Choroid plexus epithelial cell (primary cell): ENCODE results near the gene NTRK3.

Experiments used
- DNase-seq: peaks from one replicate; pipeline ENCODE4 v3.0.0-alpha.2; 2010; ENCODE audit warnings: low read depth
- H3K4me3 ChIP-seq: 2 replicates; pipeline ENCODE4 v1.5.1; 2011; ENCODE audit warnings: low read depth, mild to moderate bottlenecking, control low read depth, low read length, moderate library complexity
- TF ChIP-seq, protein P1 (sequence below): conservative IDR thresholded peaks from 2 replicates; pipeline ENCODE4 v1.5.1; 2011; ENCODE audit warnings: low read depth, mild to moderate bottlenecking, control low read depth, inconsistent platforms, low read length, moderate library complexity

NTRK3 gene

DNA sequence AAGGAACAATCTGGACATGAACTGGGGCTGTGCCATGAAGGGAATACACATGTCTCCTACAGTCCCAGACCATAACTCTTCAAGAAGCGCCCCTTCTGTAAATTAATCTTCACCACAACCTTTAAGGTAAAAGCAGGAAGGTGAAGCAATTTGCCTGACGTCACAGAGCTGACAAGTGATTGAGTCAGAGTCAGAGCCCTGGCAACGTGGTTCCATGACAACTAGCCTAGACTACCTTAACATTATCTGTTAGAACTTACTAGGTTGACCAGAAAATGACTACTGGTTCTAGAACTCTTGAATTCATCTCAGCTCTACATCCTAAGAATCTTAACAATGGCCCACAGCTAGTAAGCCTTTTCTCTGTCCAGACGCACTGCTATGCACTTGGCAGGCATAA is 124.6 kb downstream of the NTRK3 start:
- TF ChIP-seq, protein P1, sequence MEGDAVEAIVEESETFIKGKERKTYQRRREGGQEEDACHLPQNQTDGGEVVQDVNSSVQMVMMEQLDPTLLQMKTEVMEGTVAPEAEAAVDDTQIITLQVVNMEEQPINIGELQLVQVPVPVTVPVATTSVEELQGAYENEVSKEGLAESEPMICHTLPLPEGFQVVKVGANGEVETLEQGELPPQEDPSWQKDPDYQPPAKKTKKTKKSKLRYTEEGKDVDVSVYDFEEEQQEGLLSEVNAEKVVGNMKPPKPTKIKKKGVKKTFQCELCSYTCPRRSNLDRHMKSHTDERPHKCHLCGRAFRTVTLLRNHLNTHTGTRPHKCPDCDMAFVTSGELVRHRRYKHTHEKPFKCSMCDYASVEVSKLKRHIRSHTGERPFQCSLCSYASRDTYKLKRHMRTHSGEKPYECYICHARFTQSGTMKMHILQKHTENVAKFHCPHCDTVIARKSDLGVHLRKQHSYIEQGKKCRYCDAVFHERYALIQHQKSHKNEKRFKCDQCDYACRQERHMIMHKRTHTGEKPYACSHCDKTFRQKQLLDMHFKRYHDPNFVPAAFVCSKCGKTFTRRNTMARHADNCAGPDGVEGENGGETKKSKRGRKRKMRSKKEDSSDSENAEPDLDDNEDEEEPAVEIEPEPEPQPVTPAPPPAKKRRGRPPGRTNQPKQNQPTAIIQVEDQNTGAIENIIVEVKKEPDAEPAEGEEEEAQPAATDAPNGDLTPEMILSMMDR: no peak

DNA sequence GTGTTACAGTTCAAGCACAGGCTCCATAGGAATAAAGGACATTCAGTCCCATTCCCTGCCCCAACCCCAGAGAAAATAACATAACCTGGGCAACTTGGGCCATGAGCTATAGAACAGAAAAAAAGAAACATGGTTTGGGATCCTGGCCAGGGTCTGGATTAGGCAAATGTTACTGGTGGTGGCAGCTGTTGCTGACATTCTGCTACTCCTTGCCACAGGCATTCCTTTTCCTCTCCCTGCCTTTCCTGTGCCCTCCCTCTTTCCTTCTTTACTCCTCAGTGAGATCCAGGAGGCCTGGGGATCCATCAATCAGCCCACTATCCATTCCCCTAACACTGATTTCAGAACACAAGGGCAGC is 129.1 kb downstream of the NTRK3 start:
- DNase-seq: no peak
- TF ChIP-seq, protein P1: no peak
- H3K4me3 ChIP-seq: no peak overlapping the region

More for the DNA sequence above, 124.6 kb downstream of the NTRK3 start:
- no peak overlapping the region for H3K4me3 ChIP-seq
- no peak for DNase-seq

DNA sequence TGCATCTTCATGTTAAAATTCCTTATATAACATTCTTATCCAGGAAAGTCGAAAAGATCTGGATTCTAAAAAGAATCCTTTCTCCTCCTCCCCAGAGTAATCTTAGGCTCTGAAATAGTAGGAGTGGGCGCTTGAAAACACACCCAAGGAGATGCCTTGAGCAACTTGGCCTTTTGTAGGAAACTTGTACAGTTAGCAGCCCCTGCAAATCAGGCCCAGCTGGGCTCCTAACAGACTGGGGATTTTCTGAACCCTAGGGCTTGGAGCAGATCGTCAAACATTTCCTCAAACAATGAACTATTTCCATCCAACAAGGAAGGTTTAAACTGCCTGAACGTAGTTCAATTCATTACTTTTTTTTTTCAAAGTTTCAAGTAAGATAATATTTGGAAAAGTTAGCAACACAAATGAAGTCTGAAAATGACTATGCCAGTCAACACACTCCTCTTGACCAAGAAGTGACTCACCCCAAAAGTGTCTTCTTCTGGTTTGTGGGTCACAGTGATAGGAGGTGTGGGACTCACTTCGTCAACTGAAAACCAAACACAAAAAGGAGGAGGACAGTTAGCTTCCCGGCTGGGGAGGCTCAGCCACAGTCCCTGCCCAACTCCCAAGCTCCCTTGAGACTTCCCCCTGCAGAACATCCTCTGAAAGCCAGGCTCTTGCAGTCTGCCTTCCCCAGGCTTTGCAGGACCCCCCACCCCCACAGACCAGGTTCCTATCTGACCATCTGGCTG is 129.7 kb downstream of the NTRK3 start:
- TF ChIP-seq, protein P1: no peak
- DNase-seq: no peak
- H3K4me3 ChIP-seq: no peak overlapping the region

DNA sequence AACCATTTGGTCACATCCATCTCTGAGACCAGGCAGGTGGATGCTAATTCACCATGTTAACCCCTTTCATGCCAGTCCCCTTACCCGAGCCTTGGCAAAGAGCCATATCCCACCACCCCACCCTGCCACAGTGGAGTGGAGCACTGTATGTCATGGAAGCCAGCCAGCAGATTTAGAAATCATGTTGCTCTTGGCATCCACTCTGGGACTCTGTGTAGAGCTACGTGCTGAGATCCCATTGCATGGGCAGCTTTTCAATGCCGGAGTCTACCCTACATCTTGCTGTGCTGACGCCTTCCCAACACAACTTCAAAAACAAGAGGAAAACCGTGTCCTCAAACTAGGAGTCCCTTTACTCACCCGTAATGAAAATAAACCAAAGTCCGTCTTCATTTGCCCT is 131.0 kb downstream of the NTRK3 start:
- TF ChIP-seq, protein P1: no peak
- DNase-seq: no peak
- H3K4me3 ChIP-seq: no peak overlapping the region

DNA sequence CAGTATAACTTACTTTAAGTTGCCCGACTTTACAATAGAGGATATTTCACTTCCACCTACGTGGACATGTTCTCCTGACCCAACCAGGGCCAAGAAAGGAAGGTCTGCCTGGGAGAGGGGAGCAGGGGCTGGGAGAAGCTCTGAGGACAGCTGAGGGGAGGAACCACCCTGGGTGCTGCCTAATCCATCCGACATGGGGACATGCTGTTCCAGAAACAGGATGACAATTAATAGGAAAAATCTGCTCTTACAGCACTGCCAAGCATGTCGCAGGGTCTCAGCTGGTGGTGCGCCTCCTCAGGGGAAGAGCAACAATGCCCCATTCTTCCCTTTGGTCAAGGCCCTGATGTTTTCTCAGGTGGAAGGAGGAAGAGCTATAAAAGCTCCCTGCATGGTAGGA is 132.3 kb downstream of the NTRK3 start:
- H3K4me3 ChIP-seq: no peak overlapping the region
- no peak for DNase-seq
- TF ChIP-seq, protein P1: no peak

DNA sequence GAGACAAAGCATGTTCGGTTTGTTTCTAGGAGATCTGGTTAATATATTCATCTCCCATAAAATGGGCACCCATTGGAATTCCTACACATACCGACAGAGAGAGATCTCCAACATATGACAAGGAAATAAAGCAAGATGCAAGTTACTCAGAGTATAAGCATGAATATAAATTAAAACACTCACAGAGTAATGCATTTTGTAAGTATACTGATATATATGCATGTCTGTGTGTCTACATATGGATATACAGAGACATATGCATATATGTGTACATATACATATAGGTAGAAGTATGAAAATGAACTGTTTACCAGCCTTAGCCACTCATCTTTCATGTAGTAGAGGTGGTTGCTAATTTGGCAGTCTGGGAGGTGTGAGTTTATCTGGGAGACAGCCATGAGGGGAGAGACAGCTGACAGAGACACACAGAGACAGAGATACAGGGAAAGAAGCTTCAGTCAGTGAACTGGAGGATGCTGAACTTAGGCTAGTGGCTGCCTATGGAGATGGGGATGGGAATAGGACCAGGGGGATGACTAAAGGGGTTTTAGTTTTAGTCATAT is 134.5 kb downstream of the NTRK3 start:
- H3K4me3 ChIP-seq: no peak overlapping the region
- TF ChIP-seq, protein P1: no peak
- DNase-seq: no peak

DNA sequence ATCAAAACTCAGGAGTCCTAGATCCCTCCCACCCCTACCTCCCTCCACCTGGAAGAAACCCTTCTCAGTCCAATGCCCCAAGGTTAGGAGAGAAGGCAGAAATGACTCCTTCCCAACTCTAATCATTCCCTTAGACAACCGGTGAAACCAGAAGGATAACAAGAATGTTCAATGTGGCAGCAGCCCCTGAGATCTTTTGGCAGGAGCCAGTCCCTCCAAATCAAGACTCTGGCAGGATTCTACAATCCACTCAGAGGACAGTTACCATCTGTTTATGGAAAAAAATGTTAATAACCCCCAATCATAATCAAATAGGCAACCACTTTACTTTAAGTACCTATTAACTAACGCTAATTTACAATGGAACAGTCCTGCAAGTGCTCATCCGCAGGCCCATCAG is 136.5 kb downstream of the NTRK3 start:
- no peak for DNase-seq
- H3K4me3 ChIP-seq: no peak overlapping the region
- TF ChIP-seq, protein P1: no peak
